Panc1 (cell line): Measurements from ENCODE around the gene NUMB. TPM values are rescaled to one million over a fixed set of nuclear protein-coding genes. Genes with fewer than 3 reads are reported as not detected.

Source experiments
- ATAC-seq: fragments of 200-7000 bp; cut with Tn5 transposase; 2 replicates; pipeline ENCODE4 v1.9.1; 2020; ENCODE audit warnings: mild to moderate bottlenecking, moderate library complexity
- BruUV-seq: library from RNA; stranded (reverse); fragments of 400-500 nt; replicated peaks from 2 replicates; lab custom pipeline; 2021; lab: Mats Ljungman, UMichigan
- CTCF ChIA-PET: fragments of 300-600 bp; sonication (Branson Sonifier 250); formaldehyde crosslinking; loops from one replicate; lab custom pipeline; 2022; ENCODE audit warnings: antibody characterized with exemption; lab: Charles Lee
- POLR2A ChIA-PET: fragments of 300-600 bp; sonication (Branson Sonifier 250); formaldehyde crosslinking; loops from one replicate; lab custom pipeline; 2022; ENCODE audit warnings: antibody characterized with exemption; lab: Charles Lee
- DNase-seq: peaks from one replicate; pipeline ENCODE4 v3.0.0-alpha.2; 2010; ENCODE audit warnings: low read depth, low spot score
- H3K27ac ChIP-seq: 2 replicates; pipeline ENCODE4 v1.5.1; 2011; ENCODE audit warnings: mild to moderate bottlenecking, low read length, inconsistent platforms
- H3K27me3 ChIP-seq: fragments of 200-500 bp; sonication (Bioruptor generic); 2 replicates; pipeline ENCODE4 v1.6.0; 2014; ENCODE audit warnings: low read length, inconsistent platforms; ENCODE audit not compliant: control insufficient read depth, insufficient read depth
- H3K36me3 ChIP-seq: fragments of 200-500 bp; sonication (Bioruptor generic); 2 replicates; pipeline ENCODE4 v1.5.1; 2014; ENCODE audit warnings: inconsistent platforms, mild to moderate bottlenecking, low read length, moderate library complexity; ENCODE audit not compliant: control insufficient read depth, insufficient read depth
- H3K4me1 ChIP-seq: 2 replicates; pipeline ENCODE4 v1.5.1; 2011; ENCODE audit warnings: inconsistent platforms, mild to moderate bottlenecking, low read length, moderate library complexity; ENCODE audit not compliant: control insufficient read depth, insufficient read depth
- H3K4me3 ChIP-seq, 2 experiments: 2 replicates each; pipeline ENCODE4 v1.5.1; 2011 to 2012; ENCODE audit warnings: low read depth in 2 of 2, low read length in 2 of 2, mild to moderate bottlenecking in 2 of 2, inconsistent platforms in 1 of 2, moderate library complexity in 1 of 2
- H3K9me3 ChIP-seq: fragments of 200-500 bp; sonication (Bioruptor generic); 2 replicates; pipeline ENCODE4 v1.5.1; 2014; ENCODE audit warnings: low read depth, mild to moderate bottlenecking, inconsistent platforms, low read length, moderate library complexity; ENCODE audit not compliant: control insufficient read depth, insufficient read depth
- POLR2AphosphoS5 ChIP-seq: IDR thresholded peaks from 2 replicates; pipeline ENCODE4 v1.6.1; 2012; ENCODE audit warnings: mild to moderate bottlenecking, low read depth, low read length, moderate library complexity
- REST ChIP-seq, 2 experiments: IDR thresholded peaks; 2 replicates each; pipeline ENCODE4 v1.6.1; 2011 to 2012; ENCODE audit warnings: low read depth in 2 of 2, control low read depth in 1 of 2, low read length in 1 of 2, mild to moderate bottlenecking in 1 of 2, moderate library complexity in 1 of 2; ENCODE audit not compliant: insufficient read depth in 1 of 2
- SIN3A ChIP-seq: IDR thresholded peaks from 2 replicates; pipeline ENCODE4 v1.6.1; 2012; ENCODE audit warnings: low read depth, mild to moderate bottlenecking, low read length, moderate library complexity, borderline replicate concordance; ENCODE audit not compliant: insufficient read depth
- TCF7L2 ChIP-seq: IDR thresholded peaks from 2 replicates; pipeline ENCODE4 v1.6.1; 2011; ENCODE audit warnings: mild to moderate bottlenecking, low read depth, low read length, inconsistent platforms
- in situ Hi-C: cut with HindIII; loops from 2 replicates; pipeline ENCODE4 v1.10.0; 2016; ENCODE audit warnings: low sequenced_read_pairs, low pct_unique_long_range_greater_than_20kb
- intact Hi-C: fragments of 100-400 bp; cut with micrococcal nuclease; formaldehyde crosslinking; loops from one replicate; pipeline ENCODE4 v1.10.0; 2022; ENCODE audit not compliant: unreplicated experiment
- total RNA-seq: library from RNA; stranded (reverse); gene quantifications from one replicate; pipeline ENCODE4 v1.2.1, GENCODE V29; 2021; ENCODE audit not compliant: unreplicated experiment
- TF ChIP-seq, protein P1 (sequence below): fragments of 450-650 bp; IDR thresholded peaks from 2 replicates; pipeline ENCODE4 v1.5.1; 2017; ENCODE audit warnings: mild to moderate bottlenecking

NUMB gene
- total RNA-seq, 1 experiment from 2014 or later: 51.5 TPM

GRCh38 chr14:73262427-73263183, 195.7 kb downstream of the NUMB start:
- no peak overlapping the region for H3K27ac ChIP-seq
- in situ Hi-C loops: no loop called here
- H3K27me3 ChIP-seq: no peaks in the 10 kb centered on the region
- ATAC-seq (no peak), DNase-seq (no peak)
- no peaks in the 10 kb centered on the region for H3K9me3 ChIP-seq
- H3K4me1 ChIP-seq: no peaks in the 10 kb centered on the region
- no TSS peak for BruUV-seq
- TF ChIP-seq POLR2AphosphoS5 (no peak), REST (IDR thresholded peaks at IDR 0.05; ENCODE audit: insufficient read depth in 1 of 2, low read depth in 2 of 2, low read length in 1 of 2) (no peak), TCF7L2 (no peak), SIN3A (no peak)
- TF ChIP-seq, protein P1, sequence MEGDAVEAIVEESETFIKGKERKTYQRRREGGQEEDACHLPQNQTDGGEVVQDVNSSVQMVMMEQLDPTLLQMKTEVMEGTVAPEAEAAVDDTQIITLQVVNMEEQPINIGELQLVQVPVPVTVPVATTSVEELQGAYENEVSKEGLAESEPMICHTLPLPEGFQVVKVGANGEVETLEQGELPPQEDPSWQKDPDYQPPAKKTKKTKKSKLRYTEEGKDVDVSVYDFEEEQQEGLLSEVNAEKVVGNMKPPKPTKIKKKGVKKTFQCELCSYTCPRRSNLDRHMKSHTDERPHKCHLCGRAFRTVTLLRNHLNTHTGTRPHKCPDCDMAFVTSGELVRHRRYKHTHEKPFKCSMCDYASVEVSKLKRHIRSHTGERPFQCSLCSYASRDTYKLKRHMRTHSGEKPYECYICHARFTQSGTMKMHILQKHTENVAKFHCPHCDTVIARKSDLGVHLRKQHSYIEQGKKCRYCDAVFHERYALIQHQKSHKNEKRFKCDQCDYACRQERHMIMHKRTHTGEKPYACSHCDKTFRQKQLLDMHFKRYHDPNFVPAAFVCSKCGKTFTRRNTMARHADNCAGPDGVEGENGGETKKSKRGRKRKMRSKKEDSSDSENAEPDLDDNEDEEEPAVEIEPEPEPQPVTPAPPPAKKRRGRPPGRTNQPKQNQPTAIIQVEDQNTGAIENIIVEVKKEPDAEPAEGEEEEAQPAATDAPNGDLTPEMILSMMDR: no peak
- POLR2A ChIA-PET: no interaction called here
- CTCF ChIA-PET: no interaction called here
- intact Hi-C loops: no loop called here
- H3K4me3 ChIP-seq: no peak overlapping the region
- H3K36me3 ChIP-seq: no peaks in the 10 kb centered on the region

DNA sequence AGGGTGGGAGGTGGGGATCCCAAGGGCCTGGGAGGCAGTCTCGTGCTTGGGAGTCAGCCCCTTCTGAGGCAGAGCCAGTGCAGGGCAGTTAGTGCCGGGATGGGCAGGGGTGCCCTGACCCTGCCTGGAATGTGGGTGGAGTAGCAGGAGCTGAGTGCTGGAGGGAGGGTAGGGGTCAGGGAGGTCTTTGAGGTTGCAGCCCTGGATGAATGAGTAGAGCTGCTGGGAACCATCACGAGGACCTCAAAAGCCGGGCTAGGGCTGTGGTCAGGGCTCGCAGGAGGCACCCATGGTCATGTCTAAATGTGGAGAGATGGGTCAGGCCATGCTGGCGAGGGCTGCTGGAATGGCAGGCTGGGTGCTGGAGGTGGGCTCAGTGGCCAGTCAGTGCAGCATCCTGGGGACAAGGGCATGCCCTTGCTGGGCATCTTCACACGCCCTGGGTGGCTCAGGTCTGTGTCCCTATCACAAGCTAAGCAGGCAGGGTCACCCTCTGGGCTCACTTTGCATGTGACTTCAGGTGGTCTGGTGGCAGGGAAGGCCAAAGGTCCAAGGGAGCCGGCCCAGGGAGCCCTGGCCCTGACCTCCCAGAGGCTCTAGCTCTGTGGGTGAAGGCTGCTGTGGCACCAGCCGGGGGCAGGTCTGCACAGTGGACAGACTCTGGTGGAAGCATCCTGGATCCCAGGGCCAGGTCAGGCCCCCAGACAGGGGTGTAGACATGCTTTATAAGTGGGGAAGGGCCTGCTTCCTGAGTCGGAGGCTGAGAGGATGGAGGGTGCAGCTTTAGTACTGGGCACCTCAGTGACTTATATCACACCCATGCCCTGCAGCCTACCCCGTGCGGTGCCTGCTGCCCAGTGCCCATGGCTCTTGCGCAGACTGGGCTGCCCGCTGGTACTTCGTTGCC, 196.6 kb downstream of the NUMB start:
- BruUV-seq: no TSS peak
- ChIA-PET CTCF (no interaction called here), POLR2A (no interaction called here)
- no peaks in the 10 kb centered on the region for H3K27me3 ChIP-seq
- in situ Hi-C loops: no loop called here
- no peak overlapping the region for H3K27ac ChIP-seq
- intact Hi-C loops: no loop called here
- no peaks in the 10 kb centered on the region for H3K36me3 ChIP-seq
- ATAC-seq (no peak), DNase-seq (no peak)
- no peaks in the 10 kb centered on the region for H3K9me3 ChIP-seq
- H3K4me3 ChIP-seq: no peak overlapping the region
- TF ChIP-seq TCF7L2 (no peak), SIN3A (no peak), REST (IDR thresholded peaks at IDR 0.05; ENCODE audit: insufficient read depth in 1 of 2, low read depth in 2 of 2, low read length in 1 of 2) (no peak), POLR2AphosphoS5 (no peak)
- TF ChIP-seq, protein P1: no peak
- H3K4me1 ChIP-seq: no peaks in the 10 kb centered on the region
